ENCODE measurements around the gene RNASE8. TPM values are rescaled to one million over a fixed set of nuclear protein-coding genes. Genes with fewer than 3 reads are reported as not detected.

RNASE8 gene
- total and polyA plus RNA-seq, 10 of the 15 experiments (the other 5 are each of a cell fraction or from before 2014, with no cell fraction given): not detected

- POLR2A ChIA-PET: no interaction called here
Observed at GRCh38 chr14:21033133-21033698, 24.4 kb upstream of the RNASE8 start.

More at GRCh38 chr14:21033133-21033698, 24.4 kb upstream of the RNASE8 start:
- DNase-seq (ENCODE audit: low read depth, low spot score) (no peak), ATAC-seq (no peak), FAIRE-seq (no peak)
- Histone ChIP-seq H3K4me1 (ENCODE audit: control insufficient read depth, insufficient read depth, low read length) (peaks cover 8% of the 10 kb centered on the region), H4K20me1 (ENCODE audit: control insufficient read depth, insufficient read depth) (no peaks in the 10 kb centered on the region), H3K4me2 (ENCODE audit: control insufficient read depth, insufficient read depth) (no peak overlapping the region), H3K9ac (ENCODE audit: control insufficient read depth, insufficient read depth, low read length) (no peak overlapping the region), H3K27ac (ENCODE audit: control insufficient read depth, insufficient read depth) (no peak overlapping the region), H3K36me3 (ENCODE audit: control insufficient read depth in 2 of 2, insufficient read depth in 2 of 2, low read length in 1 of 2) (no peaks in the 10 kb centered on the region), H2AFZ (ENCODE audit: control insufficient read depth, low read depth, low read length) (no peak overlapping the region), H3K4me3 (no peak overlapping the region), H3K79me2 (ENCODE audit: control insufficient read depth, insufficient read depth, low read length) (no peaks in the 10 kb centered on the region), H3K9me3 (replicated peaks; ENCODE audit: control insufficient read depth, insufficient read depth, low read length) (no peaks in the 10 kb centered on the region), H3K27me3 (replicated peaks in 1 of 2; ENCODE audit: control insufficient read depth in 2 of 2, insufficient read depth in 2 of 2, low read length in 1 of 2) (peaks cover 0 to 9% of the 10 kb centered on the region in 2 experiments; a peak in 2 of 4 replicates)
- 13% methylated on average over 4 of the region's 4 CpGs for WGBS (ENCODE audit: insufficient coverage, insufficient replicate concordance, low lambda C conversion rate, missing lambda C conversion rate)
- RAD21 ChIA-PET (ENCODE audit: unreplicated experiment): interaction anchor here (1.5 kb wide), 1 partner anchor 19 kb away, joined by 3 read pairs; no protein-coding TSS in a partner anchor
- TF ChIP-seq IKZF1 (conservative IDR thresholded peaks at IDR 0.05) (no peak), NRF1 (conservative IDR thresholded peaks at IDR 0.05; ENCODE audit: low read depth, low read length) (no peak), TBL1XR1 (IDR thresholded peaks at IDR 0.05; ENCODE audit: low read depth, low read length) (no peak), SUZ12 (IDR thresholded peaks at IDR 0.05; ENCODE audit: unreplicated experiment) (no peak), IRF3 (IDR thresholded peaks at IDR 0.05) (no peak), BCL3 (IDR thresholded peaks at IDR 0.05; ENCODE audit: borderline replicate concordance, insufficient read depth, low read depth, low read length, poor library complexity, severe bottlenecking) (no peak), CBX5 (IDR thresholded peaks at IDR 0.05; ENCODE audit: low read depth) (no peak), EP300 (IDR thresholded peaks at IDR 0.05; ENCODE audit: borderline replicate concordance in 1 of 2, control insufficient read depth in 1 of 2, low read depth in 2 of 2, low read length in 2 of 2) (no peak), MYC (IDR thresholded peaks at IDR 0.05; ENCODE audit: insufficient read depth, insufficient read length, insufficient replicate concordance, low read length, severe bottlenecking) (no peak), FOXM1 (IDR thresholded peaks at IDR 0.05; ENCODE audit: low read depth, low read length) (no peak), CREM (IDR thresholded peaks at IDR 0.05; ENCODE audit: low read depth) (no peak), USF1 (IDR thresholded peaks at IDR 0.05; ENCODE audit: borderline replicate concordance, extremely low read length, insufficient read depth, low read depth, low read length) (no peak), MYB (IDR thresholded peaks at IDR 0.05; ENCODE audit: borderline replicate concordance, low read depth, low read length) (no peak), NR2F1 (conservative IDR thresholded peaks at IDR 0.05) (no peak), ZZZ3 (IDR thresholded peaks at IDR 0.05; ENCODE audit: control insufficient read depth, insufficient read length, low read depth) (no peak)
- in situ Hi-C loops (cut with MboI): no loop called here
- intact Hi-C loops (cut with micrococcal nuclease; ENCODE audit: unreplicated experiment): no loop called here
- SMC1A ChIA-PET (ENCODE audit: uncharacterized antibody, unreplicated experiment): no interaction called here
- BruUV-seq (replicated peaks): no TSS peak
- CTCF ChIA-PET: interaction anchor here (1.3 to 3.2 kb wide), 4 partner anchors 18 to 72 kb away, joined by 4 to 12 read pairs (median 8); no protein-coding TSS in a partner anchor

All from GM12878 (cell line).